Keratinocyte (primary cell): ENCODE data around the gene PDE6D.

Experiments
- CTCF ChIP-seq, 3 experiments: IDR thresholded peaks in 1 of 3; conservative IDR thresholded peaks in 1 of 3; optimal IDR thresholded peaks in 1 of 3; 2 replicates in 2 of 3; 3 replicates in 1 of 3; pipeline versions ENCODE3 to v1.5.1; 2011; ENCODE audit warnings: low read length in 3 of 3, mild to moderate bottlenecking in 3 of 3, moderate library complexity in 2 of 3, control low read depth in 1 of 3, inconsistent platforms in 1 of 3; ENCODE audit not compliant: insufficient read depth in 2 of 3; ENCODE audit errors: extremely low read depth in 1 of 3
- EZH2 ChIP-seq: IDR thresholded peaks from one replicate; pipeline ENCODE4 v1.6.1; 2012; ENCODE audit warnings: inconsistent platforms, mild to moderate bottlenecking, low read length, moderate library complexity

- TF ChIP-seq CTCF (optimal IDR thresholded peaks at IDR 0.05 in 1 of 3, IDR thresholded peaks at IDR 0.05 in 1 of 3, conservative IDR thresholded peaks at IDR 0.05 in 1 of 3; ENCODE audit: extremely low read depth in 1 of 3, insufficient read depth in 2 of 3, low read length in 3 of 3) (no peak), EZH2 (no peak)
These were observed 94.6 kb downstream of the PDE6D start for GRCh38 chr2:231686192-231687100.
